Osteocyte (in vitro differentiated cells): ENCODE results near the gene PLEKHA1. TPM values are rescaled to one million over a fixed set of nuclear protein-coding genes. Genes with fewer than 3 reads are reported as not detected.

ENCODE experiments used
- DNase-seq: peaks from one replicate; pipeline ENCODE4 v3.0.0; 2021; ENCODE audit warnings: mixed read lengths; ENCODE audit not compliant: unreplicated experiment; ENCODE audit errors: extremely low spot score
- H3K27ac Mint-ChIP-seq: one replicate; pipeline ENCODE4 v1.8.0; 2021; ENCODE audit warnings: mild to moderate bottlenecking, mixed read lengths; ENCODE audit not compliant: unreplicated experiment
- H3K27me3 Mint-ChIP-seq: one replicate; pipeline ENCODE4 v1.8.0; 2021; ENCODE audit warnings: mixed read lengths; ENCODE audit not compliant: unreplicated experiment
- H3K36me3 Mint-ChIP-seq: one replicate; pipeline ENCODE4 v1.8.0; 2021; ENCODE audit warnings: mixed read lengths; ENCODE audit not compliant: unreplicated experiment
- H3K4me1 Mint-ChIP-seq: one replicate; pipeline ENCODE4 v1.8.0; 2021; ENCODE audit warnings: mixed read lengths; ENCODE audit not compliant: unreplicated experiment
- H3K4me3 Mint-ChIP-seq: one replicate; pipeline ENCODE4 v1.8.0; 2021; ENCODE audit warnings: mild to moderate bottlenecking, moderate library complexity, mixed read lengths; ENCODE audit not compliant: unreplicated experiment
- H3K9me3 Mint-ChIP-seq: one replicate; pipeline ENCODE4 v1.8.0; 2021; ENCODE audit warnings: mixed read lengths; ENCODE audit not compliant: unreplicated experiment
- total RNA-seq: library from RNA; stranded (reverse); gene quantifications from 2 replicates; pipeline ENCODE4 v1.2.1, GENCODE V29; 2021
- TF ChIP-seq, protein P1 (sequence below): fragments of 200-600 bp; sonication (generic); IDR thresholded peaks from 2 replicates; pipeline ENCODE4 v1.5.0; 2021; ENCODE audit warnings: antibody characterized with exemption, mild to moderate bottlenecking, moderate library complexity

Gene PLEKHA1
- total RNA-seq, 1 donor from 2014 or later: 62.8 TPM

GRCh38 chr10:122474131-122474818, 99.8 kb downstream of the PLEKHA1 start:
- TF ChIP-seq, protein P1, sequence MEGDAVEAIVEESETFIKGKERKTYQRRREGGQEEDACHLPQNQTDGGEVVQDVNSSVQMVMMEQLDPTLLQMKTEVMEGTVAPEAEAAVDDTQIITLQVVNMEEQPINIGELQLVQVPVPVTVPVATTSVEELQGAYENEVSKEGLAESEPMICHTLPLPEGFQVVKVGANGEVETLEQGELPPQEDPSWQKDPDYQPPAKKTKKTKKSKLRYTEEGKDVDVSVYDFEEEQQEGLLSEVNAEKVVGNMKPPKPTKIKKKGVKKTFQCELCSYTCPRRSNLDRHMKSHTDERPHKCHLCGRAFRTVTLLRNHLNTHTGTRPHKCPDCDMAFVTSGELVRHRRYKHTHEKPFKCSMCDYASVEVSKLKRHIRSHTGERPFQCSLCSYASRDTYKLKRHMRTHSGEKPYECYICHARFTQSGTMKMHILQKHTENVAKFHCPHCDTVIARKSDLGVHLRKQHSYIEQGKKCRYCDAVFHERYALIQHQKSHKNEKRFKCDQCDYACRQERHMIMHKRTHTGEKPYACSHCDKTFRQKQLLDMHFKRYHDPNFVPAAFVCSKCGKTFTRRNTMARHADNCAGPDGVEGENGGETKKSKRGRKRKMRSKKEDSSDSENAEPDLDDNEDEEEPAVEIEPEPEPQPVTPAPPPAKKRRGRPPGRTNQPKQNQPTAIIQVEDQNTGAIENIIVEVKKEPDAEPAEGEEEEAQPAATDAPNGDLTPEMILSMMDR: no peak

DNA sequence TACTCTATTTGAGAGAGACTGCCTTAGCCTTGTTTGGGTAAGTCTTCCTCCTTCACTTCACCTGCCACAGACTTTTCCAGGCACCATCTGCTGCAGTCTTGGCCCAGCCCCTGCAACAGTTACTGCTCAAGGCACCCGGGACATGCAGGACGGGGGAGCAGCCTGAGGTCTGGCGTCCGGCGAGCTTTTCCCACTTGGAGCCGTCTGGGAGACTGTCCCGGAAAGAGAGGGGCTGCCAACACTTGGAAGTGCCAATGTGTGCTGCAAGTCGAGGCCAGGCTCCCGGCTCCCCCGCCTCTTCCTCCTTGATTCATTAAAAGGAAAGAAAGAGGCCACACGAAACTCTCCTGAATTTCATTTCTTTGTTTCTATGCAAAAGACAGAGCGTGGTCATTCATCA, 100.6 kb downstream of the PLEKHA1 start:
- no peak for DNase-seq
- no peaks in the 10 kb centered on the region for H3K27me3 Mint-ChIP-seq
- H3K36me3 Mint-ChIP-seq: peaks cover 29% of the 10 kb centered on the region
- H3K9me3 Mint-ChIP-seq: no peaks in the 10 kb centered on the region
- peak overlapping the region; percentile 18 for H3K4me3 Mint-ChIP-seq
- H3K4me1 Mint-ChIP-seq: peaks cover 83% of the 10 kb centered on the region
- peak overlapping the region; percentile 90 for H3K27ac Mint-ChIP-seq
- TF ChIP-seq, protein P1: no peak

More at GRCh38 chr10:122474131-122474818, 99.8 kb downstream of the PLEKHA1 start:
- Mint-ChIP-seq H3K27ac (peak overlapping the region; percentile 90), H3K9me3 (no peaks in the 10 kb centered on the region), H3K36me3 (peaks cover 26% of the 10 kb centered on the region), H3K27me3 (no peaks in the 10 kb centered on the region), H3K4me3 (no peak overlapping the region), H3K4me1 (peaks cover 87% of the 10 kb centered on the region)
- DNase-seq: no peak

- Mint-ChIP-seq H3K9me3 (no peaks in the 10 kb centered on the region), H3K4me3 (peak overlapping the region; percentile 18), H3K36me3 (peaks cover 28% of the 10 kb centered on the region), H3K4me1 (peaks cover 76% of the 10 kb centered on the region), H3K27me3 (no peaks in the 10 kb centered on the region), H3K27ac (peak overlapping the region; percentile 90)
- TF ChIP-seq, protein P1: no peak
- DNase-seq: no peak
These were observed 101.3 kb downstream of the PLEKHA1 start for GRCh38 chr10:122475591-122476332.

DNA sequence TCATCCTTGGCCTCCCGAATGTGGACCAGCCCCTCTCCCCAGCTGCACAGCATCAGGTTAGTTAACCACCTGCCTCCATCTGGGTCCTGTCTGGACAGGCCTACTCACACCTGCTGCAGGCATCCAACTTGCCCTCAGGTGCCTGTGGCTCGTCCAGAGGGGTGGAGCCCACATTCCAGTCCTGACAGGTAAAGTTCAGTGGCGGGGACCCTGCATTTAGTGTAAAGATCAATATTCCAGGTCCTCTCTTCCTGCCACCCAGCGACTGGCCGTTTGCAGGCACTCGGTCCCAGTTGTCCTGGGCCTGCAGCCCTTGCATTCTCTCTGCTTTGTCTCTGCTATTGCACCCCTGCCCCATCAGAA, 101.8 kb downstream of the PLEKHA1 start:
- peaks cover 71% of the 10 kb centered on the region for H3K4me1 Mint-ChIP-seq
- H3K4me3 Mint-ChIP-seq: no peak overlapping the region
- no peaks in the 10 kb centered on the region for H3K27me3 Mint-ChIP-seq
- no peak for DNase-seq
- TF ChIP-seq, protein P1: no peak
- H3K9me3 Mint-ChIP-seq: no peaks in the 10 kb centered on the region
- peaks cover 25% of the 10 kb centered on the region for H3K36me3 Mint-ChIP-seq
- peak overlapping the region; percentile 90 for H3K27ac Mint-ChIP-seq

GRCh38 chr10:122477436-122477835, 102.9 kb downstream of the PLEKHA1 start:
- peak overlapping the region; percentile 52 for H3K27ac Mint-ChIP-seq
- DNase-seq: no peak
- H3K4me1 Mint-ChIP-seq: peaks cover 65% of the 10 kb centered on the region
- H3K4me3 Mint-ChIP-seq: no peak overlapping the region
- TF ChIP-seq, protein P1: no peak
- no peaks in the 10 kb centered on the region for H3K27me3 Mint-ChIP-seq
- H3K36me3 Mint-ChIP-seq: peaks cover 34% of the 10 kb centered on the region
- no peaks in the 10 kb centered on the region for H3K9me3 Mint-ChIP-seq
